HCT116 (cell line): ENCODE measurements around the gene QRICH2. TPM values are rescaled to one million over a fixed set of nuclear protein-coding genes. Genes with fewer than 3 reads are reported as not detected.

Experiments used
- ATAC-seq: fragments of 200-7000 bp; cut with Tn5 transposase; 2 replicates; pipeline ENCODE4 v1.9.1; 2020; ENCODE audit warnings: mild to moderate bottlenecking, moderate library complexity
- BruUV-seq: library from RNA; stranded (reverse); fragments of 400-500 nt; replicated peaks from 2 replicates; lab custom pipeline; 2021; lab: Mats Ljungman, UMichigan
- CTCF ChIA-PET: fragments of 300-600 bp; sonication (Branson Sonifier 250); formaldehyde crosslinking; loops from one replicate; lab custom pipeline; 2021; ENCODE audit warnings: antibody characterized with exemption; lab: Charles Lee
- POLR2A ChIA-PET: fragments of 300-600, 350-600 bp; sonication (Branson Sonifier 250); formaldehyde crosslinking; loops from one replicate; lab custom pipeline; 2021; ENCODE audit warnings: antibody characterized with exemption; lab: Charles Lee
- RAD21 ChIA-PET, 2 experiments: fragments of 300-600 bp; sonication (Branson Sonifier 250); formaldehyde crosslinking; loops; one replicate each; lab custom pipeline; 2023; ENCODE audit warnings: low total read pairs in 2 of 2; ENCODE audit not compliant: uncharacterized antibody in 2 of 2, unreplicated experiment in 2 of 2, low non-redundant PET in 1 of 2; lab: Charles Lee
- DNase-seq: peaks from one replicate; pipeline ENCODE4 v3.0.0-alpha.2; 2010; ENCODE audit warnings: low read depth, low spot score
- H2AFZ ChIP-seq: fragments of 200-600 bp; shearing (Covaris generic), sonication (generic); 2 replicates; pipeline ENCODE4 v1.6.1; 2017; ENCODE audit warnings: low read depth, mixed run types, mixed read lengths, antibody characterized with exemption, low read length; ENCODE audit not compliant: poor library complexity, severe bottlenecking
- H3K27ac ChIP-seq: 2 replicates; pipeline ENCODE4 v1.5.1; 2012; ENCODE audit warnings: low read depth, low read length
- H3K27me3 ChIP-seq: fragments of 200-600 bp; sonication (generic); 2 replicates; pipeline ENCODE4 v1.6.1; 2016; ENCODE audit warnings: mixed run types, low read length, mixed read lengths; ENCODE audit not compliant: insufficient read depth
- H3K36me3 ChIP-seq, 2 experiments: fragments of 200-500 bp in 1 of 2; fragments of 200-600 bp in 1 of 2; sonication (Bioruptor generic) in 1 of 2; sonication (generic) in 1 of 2; 2 replicates each; pipeline versions ENCODE4 v1.5.1 to v1.6.1; 2014 to 2016; ENCODE audit warnings: low read length in 2 of 2, inconsistent platforms in 1 of 2, mixed read lengths in 1 of 2, mixed run types in 1 of 2; ENCODE audit not compliant: insufficient read depth in 2 of 2, control insufficient read depth in 1 of 2
- H3K4me1 ChIP-seq, 2 experiments: fragments of 200-600 bp in 1 of 2; sonication (generic) in 1 of 2; 2 replicates each; pipeline versions ENCODE4 v1.5.1 to v1.6.1; 2012 to 2017; ENCODE audit warnings: low read length in 2 of 2, inconsistent platforms in 1 of 2, mild to moderate bottlenecking in 1 of 2, mixed read lengths in 1 of 2, mixed run types in 1 of 2, moderate library complexity in 1 of 2; ENCODE audit not compliant: insufficient read depth in 2 of 2, control insufficient read depth in 1 of 2
- H3K4me2 ChIP-seq: fragments of 200-600 bp; sonication (generic); 2 replicates; pipeline ENCODE4 v1.6.1; 2017; ENCODE audit warnings: mixed run types, low read length, mixed read lengths
- H3K4me3 ChIP-seq, 2 experiments: fragments of 200-600 bp in 1 of 2; sonication (generic) in 1 of 2; replicated peaks in 1 of 2; 2 replicates each; pipeline ENCODE4 v1.5.1; 2011 to 2016; ENCODE audit warnings: low read length in 2 of 2, control low read depth in 1 of 2, low read depth in 1 of 2, mild to moderate bottlenecking in 1 of 2, mixed read lengths in 1 of 2, mixed run types in 1 of 2
- H3K79me2 ChIP-seq: fragments of 200-600 bp; sonication (generic); 2 replicates; pipeline ENCODE4 v1.6.1; 2017; ENCODE audit warnings: mild to moderate bottlenecking, mixed run types, low read length, moderate library complexity, mixed read lengths; ENCODE audit not compliant: insufficient read depth
- H3K9ac ChIP-seq: fragments of 200-600 bp; sonication (generic); 2 replicates; pipeline ENCODE4 v1.6.1; 2016; ENCODE audit warnings: low read length, mixed read lengths
- H3K9me2 ChIP-seq: fragments of 200-600 bp; sonication (generic), shearing (Covaris generic); 2 replicates; pipeline ENCODE4 v1.6.1; 2017; ENCODE audit warnings: mixed run types, mild to moderate bottlenecking, moderate library complexity; ENCODE audit not compliant: insufficient read depth
- H3K9me3 ChIP-seq, 2 experiments: fragments of 200-500 bp in 1 of 2; fragments of 200-600 bp in 1 of 2; sonication (Bioruptor generic) in 1 of 2; sonication (generic) in 1 of 2; 2 replicates each; pipeline ENCODE4 v1.6.1; 2014 to 2017; ENCODE audit warnings: low read length in 2 of 2, mixed read lengths in 2 of 2, inconsistent platforms in 1 of 2, low read depth in 1 of 2, mild to moderate bottlenecking in 1 of 2, mixed run types in 1 of 2, moderate library complexity in 1 of 2; ENCODE audit not compliant: control insufficient read depth in 1 of 2, insufficient read depth in 1 of 2
- H4K20me1 ChIP-seq: fragments of 200-600 bp; sonication (generic), shearing (Covaris generic); 2 replicates; pipeline ENCODE4 v1.6.1; 2017; ENCODE audit warnings: mixed run types, mild to moderate bottlenecking, moderate library complexity; ENCODE audit not compliant: insufficient read depth
- CEBPB ChIP-seq: IDR thresholded peaks from 2 replicates; pipeline ENCODE4 v1.6.1; 2012; ENCODE audit warnings: low read depth
- CTCF ChIP-seq, 3 experiments: fragments of 200-600 bp in 1 of 3; sonication (generic) in 1 of 3; IDR thresholded peaks in 2 of 3; conservative IDR thresholded peaks in 1 of 3; 2 replicates each; pipeline ENCODE4 v1.5.1; 2012 to 2017; ENCODE audit warnings: low read depth in 2 of 3, low read length in 2 of 3, antibody characterized with exemption in 1 of 3, borderline replicate concordance in 1 of 3, control low read depth in 1 of 3, mild to moderate bottlenecking in 1 of 3, mixed read lengths in 1 of 3, mixed run types in 1 of 3, moderate library complexity in 1 of 3; ENCODE audit not compliant: insufficient read depth in 1 of 3
- EGR1 ChIP-seq: IDR thresholded peaks from 2 replicates; pipeline ENCODE4 v1.6.1; 2012; ENCODE audit warnings: low read depth
- ELF1 ChIP-seq: IDR thresholded peaks from 2 replicates; pipeline ENCODE4 v1.6.1; 2012; ENCODE audit warnings: low read depth, borderline replicate concordance
- EZH2 ChIP-seq: fragments of 200-600 bp; sonication (generic); IDR thresholded peaks from 2 replicates; pipeline ENCODE4 v1.6.1; 2017; ENCODE audit warnings: antibody characterized with exemption, mixed run types
- EZH2phosphoT487 ChIP-seq: fragments of 200-600 bp; IDR thresholded peaks from 2 replicates; pipeline ENCODE4 v1.6.1; 2018; ENCODE audit warnings: antibody characterized with exemption, borderline replicate concordance
- FOSL1 ChIP-seq: IDR thresholded peaks from 2 replicates; pipeline ENCODE4 v1.6.1; 2012; ENCODE audit warnings: low read depth
- JUND ChIP-seq: IDR thresholded peaks from 2 replicates; pipeline ENCODE4 v1.6.1; 2012
- POLR2AphosphoS5 ChIP-seq: IDR thresholded peaks from 2 replicates; pipeline ENCODE4 v1.6.1; 2011; ENCODE audit warnings: mild to moderate bottlenecking, low read depth, low read length, moderate library complexity
- RAD21 ChIP-seq: IDR thresholded peaks from 2 replicates; pipeline ENCODE4 v1.6.1; 2012; ENCODE audit warnings: low read depth, mild to moderate bottlenecking
- REST ChIP-seq: IDR thresholded peaks from 2 replicates; pipeline ENCODE4 v1.6.1; 2012; ENCODE audit warnings: low read depth
- SRF ChIP-seq: IDR thresholded peaks from 2 replicates; pipeline ENCODE4 v1.6.1; 2012; ENCODE audit warnings: low read depth
- ZNF274 ChIP-seq: fragments of 200-500 bp; sonication (Bioruptor generic); IDR thresholded peaks from 2 replicates; pipeline ENCODE4 v1.6.1; 2014; ENCODE audit warnings: mild to moderate bottlenecking, low read depth, low read length, inconsistent platforms
- intact Hi-C: fragments of 100-400 bp; cut with micrococcal nuclease; formaldehyde crosslinking; loops from 2 replicates; pipeline ENCODE4 v1.10.0; 2022
- total RNA-seq: library from RNA; stranded (reverse); gene quantifications from one replicate; pipeline ENCODE4 v1.2.1, GENCODE V29; 2021; ENCODE audit not compliant: unreplicated experiment

The QRICH2 gene
- total RNA-seq, 1 experiment from 2014 or later, result 4.9 TPM

GRCh38 chr17:76304226-76305134 lies 3.6 kb downstream of the QRICH2 start:
- Histone ChIP-seq H3K27ac (no peak overlapping the region), H3K4me1 (no peaks in the 10 kb centered on the region), H3K4me2 (no peak overlapping the region), H3K9ac (no peak overlapping the region), H4K20me1 (no peaks in the 10 kb centered on the region), H3K36me3 (no peaks in the 10 kb centered on the region), H3K9me2 (no peaks in the 10 kb centered on the region), H2AFZ (no peak overlapping the region), H3K79me2 (no peaks in the 10 kb centered on the region), H3K27me3 (no peaks in the 10 kb centered on the region), H3K4me3 (no peak overlapping the region), H3K9me3 (no peaks in the 10 kb centered on the region)
- ChIA-PET POLR2A (interaction anchor here (1.3 kb wide), 1 partner anchor 94 kb away, joined by 3 read pairs; no protein-coding TSS in a partner anchor), RAD21 (interaction anchor here in 1 of 2 experiments (1.0 kb wide), 1 partner anchor 93 kb away, joined by 3 read pairs; no protein-coding TSS in a partner anchor), CTCF (interaction anchor here (1.0 to 4.5 kb wide), 9 partner anchors 9 to 290 kb away, joined by 3 to 55 read pairs (median 4); no protein-coding TSS in a partner anchor)
- no peak for DNase-seq
- no peak for ATAC-seq
- intact Hi-C loops, result loop anchor here (5.0 kb wide), 1 partner anchor 198 kb away; the partner anchor contains the start of gene RHBDF2
- BruUV-seq, result no TSS peak
- TF ChIP-seq SRF, result no peak
- no peak for TF ChIP-seq EZH2phosphoT487
- TF ChIP-seq RAD21, result no peak
- TF ChIP-seq POLR2AphosphoS5, result 0 out of 2 replicates have a peak, but pooled peaks have one; percentile 15

GRCh38 chr17:76297436-76297835 lies 10.6 kb downstream of the QRICH2 start:
- Histone ChIP-seq H3K9me2 (no peaks in the 10 kb centered on the region), H3K27me3 (no peaks in the 10 kb centered on the region), H3K9me3 (no peaks in the 10 kb centered on the region), H3K4me3 (no peak overlapping the region), H2AFZ (no peak overlapping the region), H3K36me3 (no peaks in the 10 kb centered on the region; a peak in 1 of 4 replicates), H3K27ac (no peak overlapping the region), H3K9ac (no peak overlapping the region), H3K4me2 (no peak overlapping the region), H4K20me1 (no peaks in the 10 kb centered on the region), H3K79me2 (no peaks in the 10 kb centered on the region), H3K4me1 (no peaks in the 10 kb centered on the region)
- ChIA-PET CTCF (interaction anchor here (1.5 kb wide), 1 partner anchor 176 kb away, joined by 3 read pairs; no protein-coding TSS in a partner anchor), POLR2A (no interaction called here), RAD21 (interaction anchor here in 1 of 2 experiments (0.6 kb wide), 1 partner anchor 176 kb away, joined by 3 read pairs; no protein-coding TSS in a partner anchor)
- no TSS peak for BruUV-seq
- DNase-seq, result no peak
- intact Hi-C loops, result no loop called here
- no peak for ATAC-seq
- TF ChIP-seq EZH2, result no peak
- no peak for TF ChIP-seq CEBPB
- TF ChIP-seq FOSL1, result no peak
- TF ChIP-seq ELF1, result no peak
- TF ChIP-seq REST, result no peak
- TF ChIP-seq JUND, result no peak
- no peak for TF ChIP-seq ZNF274
- no peak for TF ChIP-seq RAD21
- no peak for TF ChIP-seq CTCF (IDR thresholded peaks at IDR 0.05 in 2 of 3, conservative IDR thresholded peaks at IDR 0.05 in 1 of 3; ENCODE audit: borderline replicate concordance in 1 of 3, insufficient read depth in 1 of 3, low read depth in 2 of 3, low read length in 2 of 3)
- no peak for TF ChIP-seq EGR1
- no peak for TF ChIP-seq POLR2AphosphoS5
- no peak for TF ChIP-seq EZH2phosphoT487
